GM13976 (cell line): ENCODE results near the gene RD3L.
"Not testable (repeated sequence)": the region's sequence is repeated elsewhere in the genome, so short reads cannot be mapped to it uniquely, and the experiment has no call there.

Experiments
- DNase-seq: peaks from one replicate; pipeline ENCODE4 v3.0.0; 2012; ENCODE audit warnings: low spot score
- in situ Hi-C: fragments of 300-500 bp; cut with MboI; formaldehyde crosslinking; loops from one replicate; pipeline ENCODE4 v1.12.0; 2022; ENCODE audit warnings: low sequenced_read_pairs, mixed read lengths, inconsistent platforms; ENCODE audit not compliant: unreplicated experiment
- TF ChIP-seq, protein P1 (sequence below): IDR thresholded peaks from 2 replicates; pipeline ENCODE4 v1.5.1; 2012; ENCODE audit warnings: borderline replicate concordance, mild to moderate bottlenecking; ENCODE audit not compliant: insufficient read depth; ENCODE audit errors: extremely low read depth, missing control alignments, control extremely low read depth

Gene RD3L

DNA sequence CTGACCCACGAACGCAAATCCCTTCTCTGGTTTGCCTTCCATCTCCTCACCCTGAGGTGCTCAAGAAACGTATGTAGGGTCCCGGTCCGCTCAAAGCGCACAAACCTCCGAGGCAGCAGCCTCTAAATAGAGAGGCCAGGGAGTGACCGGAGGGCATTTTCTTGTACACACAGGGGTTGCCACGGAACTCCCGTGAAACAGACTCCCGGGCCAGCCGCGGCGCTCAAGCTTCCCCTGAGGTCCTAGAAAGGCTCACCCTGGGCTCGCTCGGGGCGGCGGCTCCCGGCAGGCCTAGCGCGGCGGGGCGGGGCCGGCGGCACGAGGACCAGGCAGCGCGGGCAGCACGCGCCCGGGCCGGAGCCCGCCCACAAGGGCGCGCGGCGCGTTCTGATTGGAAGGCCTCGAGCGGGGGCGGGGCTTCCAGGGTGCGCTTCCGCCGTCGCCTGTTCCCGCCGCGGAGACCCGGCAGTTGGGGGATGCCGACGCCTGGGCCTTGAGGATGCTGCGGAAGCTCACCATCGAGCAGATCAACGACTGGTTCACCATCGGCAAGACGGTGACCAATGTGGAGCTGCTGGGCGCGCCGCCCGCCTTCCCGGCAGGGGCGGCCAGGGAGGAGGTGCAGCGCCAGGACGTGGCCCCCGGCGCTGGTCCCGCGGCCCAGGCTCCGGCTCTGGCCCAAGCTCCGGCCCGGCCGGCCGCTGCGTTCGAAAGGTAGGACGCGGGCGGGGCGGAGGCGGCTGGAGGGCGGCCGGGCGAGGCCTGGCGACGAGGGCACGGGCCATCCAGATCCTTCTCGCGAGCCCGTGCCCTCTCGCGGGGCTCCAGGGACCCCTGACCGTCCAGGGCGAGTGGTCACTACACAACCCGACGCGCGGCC is 14.1 kb downstream of the RD3L start, which contains the start of gene TDRD9:
TSS of gene TDRD9 (plus strand) at position 446 of the 880 bp plus-strand sequence. CDS start at position 500, 54 bp downstream.
- no peak for DNase-seq
- in situ Hi-C loops, result no loop called here
- TF ChIP-seq, protein P1, sequence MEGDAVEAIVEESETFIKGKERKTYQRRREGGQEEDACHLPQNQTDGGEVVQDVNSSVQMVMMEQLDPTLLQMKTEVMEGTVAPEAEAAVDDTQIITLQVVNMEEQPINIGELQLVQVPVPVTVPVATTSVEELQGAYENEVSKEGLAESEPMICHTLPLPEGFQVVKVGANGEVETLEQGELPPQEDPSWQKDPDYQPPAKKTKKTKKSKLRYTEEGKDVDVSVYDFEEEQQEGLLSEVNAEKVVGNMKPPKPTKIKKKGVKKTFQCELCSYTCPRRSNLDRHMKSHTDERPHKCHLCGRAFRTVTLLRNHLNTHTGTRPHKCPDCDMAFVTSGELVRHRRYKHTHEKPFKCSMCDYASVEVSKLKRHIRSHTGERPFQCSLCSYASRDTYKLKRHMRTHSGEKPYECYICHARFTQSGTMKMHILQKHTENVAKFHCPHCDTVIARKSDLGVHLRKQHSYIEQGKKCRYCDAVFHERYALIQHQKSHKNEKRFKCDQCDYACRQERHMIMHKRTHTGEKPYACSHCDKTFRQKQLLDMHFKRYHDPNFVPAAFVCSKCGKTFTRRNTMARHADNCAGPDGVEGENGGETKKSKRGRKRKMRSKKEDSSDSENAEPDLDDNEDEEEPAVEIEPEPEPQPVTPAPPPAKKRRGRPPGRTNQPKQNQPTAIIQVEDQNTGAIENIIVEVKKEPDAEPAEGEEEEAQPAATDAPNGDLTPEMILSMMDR, result no peak

DNA sequence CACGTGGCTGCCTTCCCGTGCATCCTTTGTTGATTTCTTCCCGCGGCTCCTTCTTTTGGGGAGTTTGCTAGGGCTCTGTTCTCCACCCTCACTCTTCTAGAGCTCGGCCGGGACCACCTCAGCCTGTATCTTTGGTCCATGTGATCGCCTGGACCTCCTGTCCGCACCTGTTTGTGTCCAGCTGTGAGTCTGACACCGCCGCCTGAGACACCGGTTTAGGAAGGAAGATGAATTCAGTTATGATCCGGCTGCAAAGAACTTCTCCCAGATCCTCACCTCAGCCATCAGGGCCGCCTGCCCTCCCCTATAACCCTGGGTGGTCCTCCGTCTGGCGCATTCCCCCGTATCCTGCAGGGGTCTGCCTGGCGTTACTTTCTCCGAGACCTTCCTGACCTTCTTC is 14.8 kb downstream of the RD3L start:
- in situ Hi-C loops, result no loop called here
- TF ChIP-seq, protein P1, result no peak
- DNase-seq, result no peak

DNA sequence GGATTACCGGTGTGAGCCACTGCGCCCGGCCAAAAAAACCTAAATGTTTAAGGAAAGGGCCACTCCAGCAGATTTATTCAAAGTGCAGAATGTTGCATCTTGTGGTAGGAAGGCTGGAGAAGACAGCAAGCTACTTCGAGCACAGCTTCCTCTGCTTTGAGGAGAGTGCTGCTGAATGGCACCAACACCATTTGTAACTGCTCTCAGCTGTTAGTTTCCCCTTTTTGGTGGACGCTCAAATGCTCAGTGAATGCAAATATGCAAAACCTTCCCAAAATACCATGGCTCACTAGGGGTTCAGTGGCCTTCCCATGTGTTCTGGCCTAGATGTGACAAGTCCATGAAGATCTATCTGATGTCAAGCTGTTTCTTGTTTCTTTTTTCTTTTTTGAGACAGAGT is 17.0 kb downstream of the RD3L start:
- TF ChIP-seq, protein P1, result no peak
- in situ Hi-C loops, result no loop called here
- no peak for DNase-seq

DNA sequence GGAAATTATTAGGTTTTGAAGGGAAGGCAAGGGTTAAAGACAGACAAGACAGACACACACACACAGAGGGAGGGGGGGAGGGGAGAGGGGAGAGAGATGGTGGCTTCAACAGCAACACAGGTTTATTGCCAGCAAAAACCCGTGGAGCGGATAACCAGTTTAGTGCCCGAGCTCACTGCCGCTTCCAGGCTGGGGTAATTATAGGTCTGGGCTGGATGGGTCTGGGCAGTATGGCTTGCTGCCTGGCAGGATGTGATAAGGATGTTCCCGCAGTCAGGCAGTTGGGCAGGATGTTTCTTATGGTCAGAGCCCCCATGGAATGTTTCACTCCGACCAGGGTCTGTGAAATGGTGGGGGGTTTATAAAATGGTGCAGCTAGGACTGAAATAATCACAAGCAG is 18.5 kb downstream of the RD3L start:
- TF ChIP-seq, protein P1, result no peak
- no peak for DNase-seq
- in situ Hi-C loops, result no loop called here

DNA sequence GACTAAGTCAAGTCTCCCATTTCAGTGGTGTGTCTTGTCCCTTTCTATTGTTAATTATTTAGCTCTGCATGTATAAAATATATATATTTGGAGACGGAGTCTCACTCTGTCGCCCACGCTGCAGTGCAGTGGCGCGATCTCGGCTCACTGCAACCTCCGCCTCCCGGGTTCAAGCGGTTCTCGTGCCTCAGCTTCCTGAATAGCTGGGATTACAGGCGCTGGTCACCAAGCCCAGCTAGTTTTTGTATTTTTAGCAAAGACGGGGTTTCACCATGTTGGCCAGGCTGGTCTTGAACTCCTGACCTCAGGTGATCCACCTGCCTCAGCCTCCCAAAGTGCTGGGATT is 20.5 kb downstream of the RD3L start:
- DNase-seq, in situ Hi-C loops: not testable (repeated sequence)

DNA sequence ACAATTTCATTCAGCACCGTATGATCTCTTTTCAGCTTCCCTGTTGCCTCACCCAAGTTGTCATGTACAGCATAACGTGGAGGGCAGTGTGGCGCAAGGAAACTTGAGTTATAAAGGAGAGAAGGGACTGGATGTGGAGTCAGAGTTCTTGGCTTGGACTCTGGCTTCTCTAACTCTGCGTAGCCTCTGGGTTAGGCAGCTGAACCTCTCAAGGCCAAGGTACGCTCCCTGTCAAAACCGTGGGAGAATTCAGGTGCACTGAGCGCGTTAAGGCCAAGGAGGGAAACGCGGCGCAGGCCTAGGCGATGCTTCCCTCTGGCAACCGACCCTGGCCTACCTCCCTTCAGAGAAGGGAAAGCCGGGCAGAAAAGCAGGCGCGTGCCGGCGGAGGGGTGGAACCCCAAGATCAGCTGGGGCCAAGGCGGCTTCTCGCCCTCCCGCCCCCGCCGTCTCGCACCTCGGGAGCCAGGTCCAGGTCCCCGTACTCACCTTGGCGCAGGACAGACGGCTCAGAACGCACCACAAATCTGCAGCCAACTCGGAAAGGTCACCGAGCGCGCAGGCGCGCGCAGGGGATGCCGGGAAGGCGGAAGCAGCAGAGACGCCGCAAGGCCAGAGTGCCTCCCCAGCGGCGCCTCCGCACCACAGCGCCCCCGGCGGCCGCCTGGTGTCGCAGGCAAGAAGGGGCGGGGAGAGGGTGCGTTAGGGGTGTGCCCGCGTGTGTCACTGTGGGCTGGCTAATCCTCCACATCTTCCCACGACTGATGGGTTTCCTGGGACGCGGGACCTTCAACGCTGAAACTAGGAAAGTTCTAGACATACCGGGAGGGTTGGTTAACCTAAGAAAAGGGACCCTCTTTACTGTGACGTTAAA is 21.1 kb downstream of the RD3L start:
- in situ Hi-C loops, result no loop called here
- DNase-seq, result peak; percentile 99
- TF ChIP-seq, protein P1, result peak; percentile 100

DNA sequence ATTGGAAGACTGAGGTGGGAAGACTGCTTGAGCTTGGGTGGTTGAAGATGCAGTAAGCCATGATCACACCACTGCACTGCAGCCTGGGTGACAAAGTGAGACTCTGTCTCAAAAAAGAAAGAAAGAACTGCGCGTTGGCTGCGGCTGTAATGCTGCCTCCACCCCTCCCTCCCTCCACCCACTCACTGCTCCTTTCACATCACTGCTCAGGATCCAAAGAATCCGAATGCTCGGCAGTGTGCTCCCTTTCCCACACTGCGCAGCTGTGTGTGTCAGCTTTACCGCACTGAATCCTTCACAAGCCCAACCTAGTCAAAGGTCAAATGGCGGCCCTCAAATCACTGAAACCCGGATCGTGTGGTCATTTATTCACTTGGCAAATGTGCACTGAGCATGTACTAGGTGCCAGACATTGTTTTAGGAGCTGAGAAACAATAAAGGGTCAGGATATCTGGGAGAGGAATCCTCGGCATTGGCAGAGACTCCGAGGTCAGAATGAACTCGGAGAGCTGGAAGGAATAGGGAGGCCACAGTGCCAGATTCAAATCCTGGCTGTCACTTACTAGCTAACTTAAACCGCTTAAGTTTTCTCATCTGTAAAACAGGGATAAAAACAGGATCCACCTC is 25.6 kb downstream of the RD3L start:
- TF ChIP-seq, protein P1, result no peak
- in situ Hi-C loops, result no loop called here

More for the DNA sequence above, 25.6 kb downstream of the RD3L start:
- DNase-seq, result no peak
